HG03571 (cell line): ENCODE results near the gene U2SURP.
"Not testable (repeated sequence)": the region's sequence is repeated elsewhere in the genome, so short reads cannot be mapped to it uniquely, and the experiment has no call there.

Experiments
- ATAC-seq: cut with Tn5 transposase; IDR thresholded peaks from one replicate; pipeline ENCODE4 v1.9.1; 2021; ENCODE audit not compliant: unreplicated experiment

Gene U2SURP

GRCh38 chr3:143011705-143012104, 10.3 kb downstream of the U2SURP start:
- no peak for ATAC-seq

- no peak for ATAC-seq
These were observed 13.6 kb downstream of the U2SURP start for GRCh38 chr3:143014921-143015320.

GRCh38 chr3:143016321-143016972, 15.1 kb downstream of the U2SURP start:
- ATAC-seq, result no peak

GRCh38 chr3:143024351-143024960, 23.1 kb downstream of the U2SURP start:
- no peak for ATAC-seq

GRCh38 chr3:143031327-143031726, 30.0 kb downstream of the U2SURP start:
- no peak for ATAC-seq

GRCh38 chr3:143031796-143032387, 30.5 kb downstream of the U2SURP start:
- not testable (repeated sequence) for ATAC-seq

GRCh38 chr3:143035466-143036211, 34.3 kb downstream of the U2SURP start:
- ATAC-seq, result no peak

- ATAC-seq, result no peak
These were observed 35.2 kb downstream of the U2SURP start for GRCh38 chr3:143036557-143036956.

- ATAC-seq, result no peak
These were observed 36.5 kb downstream of the U2SURP start for GRCh38 chr3:143037867-143038266.

GRCh38 chr3:143040261-143040879, 39.0 kb downstream of the U2SURP start:
- ATAC-seq, result no peak

GRCh38 chr3:143041903-143042302, 40.5 kb downstream of the U2SURP start:
- no peak for ATAC-seq

- ATAC-seq, result no peak
These were observed 44.3 kb downstream of the U2SURP start for GRCh38 chr3:143045639-143046038.

- not testable (repeated sequence) for ATAC-seq
These were observed 44.7 kb downstream of the U2SURP start for GRCh38 chr3:143046075-143046474.

GRCh38 chr3:143054011-143054410, 52.6 kb downstream of the U2SURP start:
- ATAC-seq, result no peak

GRCh38 chr3:143056372-143056771, 55.0 kb downstream of the U2SURP start:
- ATAC-seq, result no peak

GRCh38 chr3:143060906-143061305, 59.5 kb downstream of the U2SURP start:
- peak; percentile 90 for ATAC-seq

GRCh38 chr3:143063018-143063417, 61.6 kb downstream of the U2SURP start:
- no peak for ATAC-seq

GRCh38 chr3:143064777-143065176, 63.4 kb downstream of the U2SURP start:
- no peak for ATAC-seq

GRCh38 chr3:143065364-143065763, 64.0 kb downstream of the U2SURP start:
- ATAC-seq, result no peak

- ATAC-seq, result no peak
These were observed 64.7 kb downstream of the U2SURP start for GRCh38 chr3:143066033-143066432.

- no peak for ATAC-seq
These were observed 65.8 kb downstream of the U2SURP start for GRCh38 chr3:143067201-143067600.
